HepG2 (cell line): ENCODE measurements around the gene ANKRD44. TPM values are rescaled to one million over a fixed set of nuclear protein-coding genes. Genes with fewer than 3 reads are reported as not detected.

Source experiments
- ATAC-seq: fragments of 200-7000 bp; cut with Tn5 transposase; 3 replicates; pipeline ENCODE4 v1.9.1; 2020; ENCODE audit warnings: mild to moderate bottlenecking, moderate library complexity
- BruUV-seq: library from RNA; stranded (reverse); fragments of 400-500 nt; replicated peaks from 2 replicates; lab custom pipeline; 2021; lab: Mats Ljungman, UMichigan
- CTCF ChIA-PET: fragments of 300-600 bp; formaldehyde crosslinking; extraction: SDS; loops from one replicate; lab custom pipeline; 2021; ENCODE audit warnings: low total read pairs, inconsistent platforms, low intra/inter-chr PET ratio; lab: Yijun Ruan, JAX
- POLR2A ChIA-PET: fragments of 350-600 bp; sonication (Branson Sonifier 250); formaldehyde crosslinking; loops from one replicate; lab custom pipeline; 2020; ENCODE audit warnings: antibody characterized with exemption, inconsistent platforms; lab: Yijun Ruan, JAX
- DNase-seq: peaks from one replicate; pipeline ENCODE4 v3.0.0-alpha.2; 2015; ENCODE audit warnings: low spot score
- FAIRE-seq: peaks from 3 replicates; lab custom pipeline; 2011; peaks lifted over from hg19 to GRCh38; lab: Jason Lieb, UNC
- H2AFZ ChIP-seq: one replicate; pipeline ENCODE4 v1.6.1; 2011; ENCODE audit warnings: low read length, inconsistent platforms
- H3K27ac ChIP-seq: fragments of 300-600 bp; 3 replicates; pipeline ENCODE4 v1.8.0; 2011; ENCODE audit warnings: mixed run types, mild to moderate bottlenecking, mixed read lengths, low read length, inconsistent platforms; ENCODE audit not compliant: insufficient read depth; ENCODE audit errors: extremely low read length
- H3K27me3 ChIP-seq, 2 experiments: fragments of 200-600 bp in 1 of 2; 2 replicates in 1 of 2; 3 replicates in 1 of 2; pipeline versions ENCODE4 v1.6.0 to v1.8.0; 2011; ENCODE audit warnings: low read length in 2 of 2, mild to moderate bottlenecking in 2 of 2, moderate library complexity in 2 of 2, inconsistent platforms in 1 of 2; ENCODE audit not compliant: insufficient read depth in 2 of 2, control insufficient read depth in 1 of 2
- H3K36me3 ChIP-seq, 2 experiments: fragments of 200-600 bp in 1 of 2; replicated peaks in 1 of 2; 2 replicates in 1 of 2; 3 replicates in 1 of 2; pipeline versions ENCODE4 v1.5.1 to v1.8.0; 2011; ENCODE audit warnings: low read length in 2 of 2, inconsistent platforms in 1 of 2; ENCODE audit not compliant: insufficient read depth in 2 of 2, control insufficient read depth in 1 of 2
- H3K4me1 ChIP-seq: 2 replicates; pipeline ENCODE4 v1.5.1; 2012; ENCODE audit warnings: low read length, inconsistent platforms; ENCODE audit not compliant: insufficient read depth
- H3K4me2 ChIP-seq: 2 replicates; pipeline ENCODE4 v1.6.0; 2011; ENCODE audit warnings: low read depth, low read length, inconsistent platforms
- H3K4me3 ChIP-seq, 3 experiments: fragments of 200-600 bp in 1 of 3; sonication (generic), shearing (Covaris generic) in 1 of 3; replicated peaks in 1 of 3; 2 replicates each; pipeline ENCODE4 v1.5.1; 2011 to 2016; ENCODE audit warnings: low read length in 3 of 3, inconsistent platforms in 2 of 3, low read depth in 2 of 3, mild to moderate bottlenecking in 2 of 3, control low read depth in 1 of 3, mixed read lengths in 1 of 3; ENCODE audit not compliant: insufficient read depth in 1 of 3
- H3K79me2 ChIP-seq: one replicate; pipeline ENCODE4 v1.6.1; 2011; ENCODE audit warnings: low read length, inconsistent platforms; ENCODE audit not compliant: insufficient read depth
- H3K9ac ChIP-seq: 2 replicates; pipeline ENCODE4 v1.6.0; 2011; ENCODE audit warnings: mild to moderate bottlenecking, low read depth, low read length, inconsistent platforms; ENCODE audit not compliant: insufficient read depth
- H3K9me3 ChIP-seq: 2 replicates; pipeline ENCODE4 v1.5.1; 2012; ENCODE audit warnings: mild to moderate bottlenecking, low read length
- H4K20me1 ChIP-seq: 2 replicates; pipeline ENCODE4 v1.6.0; 2011; ENCODE audit warnings: inconsistent platforms, mild to moderate bottlenecking, low read length, moderate library complexity; ENCODE audit not compliant: insufficient read depth
- ATF7-NPFF ChIP-seq: sonication (generic); formaldehyde crosslinking; IDR thresholded peaks from 2 replicates; pipeline ENCODE4 v1.8.1; 2023; ENCODE audit warnings: mild to moderate bottlenecking, low read depth, missing genetic modification reagents, moderate library complexity
- MXD4 ChIP-seq: IDR thresholded peaks from 2 replicates; pipeline ENCODE4 v1.6.1; 2016; ENCODE audit warnings: mild to moderate bottlenecking, missing biosample characterization, missing genetic modification reagents
- NFIB ChIP-seq: sonication (generic); formaldehyde crosslinking; IDR thresholded peaks from 2 replicates; pipeline ENCODE4 v1.9.0; 2021; ENCODE audit warnings: missing genetic modification reagents, mild to moderate bottlenecking, borderline replicate concordance
- NR2F6 ChIP-seq, 2 experiments: IDR thresholded peaks; 2 replicates each; pipeline ENCODE4 v1.6.1; 2016; ENCODE audit warnings: antibody characterized with exemption in 1 of 2, mild to moderate bottlenecking in 1 of 2
- PPARG ChIP-seq: conservative IDR thresholded peaks from 2 replicates; pipeline ENCODE4 v1.6.1; 2016; ENCODE audit warnings: missing biosample characterization, missing genetic modification reagents
- SAFB2 ChIP-seq: sonication (generic); formaldehyde crosslinking; IDR thresholded peaks from 2 replicates; pipeline ENCODE4 v1.5.1; 2020; ENCODE audit warnings: missing genetic modification reagents, low read depth, mild to moderate bottlenecking, borderline replicate concordance
- SOX13 ChIP-seq, 3 experiments: fragments of 450-650 bp in 1 of 3; sonication (generic) in 1 of 3; formaldehyde crosslinking in 1 of 3; IDR thresholded peaks in 2 of 3; conservative IDR thresholded peaks in 1 of 3; 2 replicates each; pipeline versions ENCODE4 v1.5.0 to v1.6.1; 2016 to 2020; ENCODE audit warnings: antibody characterized with exemption in 1 of 3, mild to moderate bottlenecking in 1 of 3, missing compliant biosample characterization in 1 of 3, missing genetic modification reagents in 1 of 3, moderate library complexity in 1 of 3
- SP5 ChIP-seq: IDR thresholded peaks from 2 replicates; pipeline ENCODE4 v1.6.1; 2016; ENCODE audit warnings: low read depth, borderline replicate concordance
- ZFY ChIP-seq: sonication (generic); formaldehyde crosslinking; IDR thresholded peaks from 2 replicates; pipeline ENCODE4 v1.4.0; 2020; ENCODE audit warnings: missing genetic modification reagents
- ZKSCAN8 ChIP-seq: IDR thresholded peaks from 2 replicates; pipeline ENCODE4 v1.6.1; 2016; ENCODE audit warnings: borderline replicate concordance, missing genetic modification reagents, missing compliant biosample characterization
- ZNF136 ChIP-seq: sonication (generic); formaldehyde crosslinking; IDR thresholded peaks from 2 replicates; pipeline ENCODE4 v1.8.1; 2022; ENCODE audit warnings: low read depth, mild to moderate bottlenecking, moderate library complexity, missing genetic modification reagents
- ZNF3 ChIP-seq: IDR thresholded peaks from 2 replicates; pipeline ENCODE4 v1.7.0; 2017; ENCODE audit warnings: inconsistent platforms
- ZNF441 ChIP-seq: sonication (generic); formaldehyde crosslinking; IDR thresholded peaks from 2 replicates; pipeline ENCODE4 v1.7.0; 2021; ENCODE audit warnings: missing genetic modification reagents, borderline replicate concordance
- ZNF567 ChIP-seq: sonication (generic); formaldehyde crosslinking; IDR thresholded peaks from 2 replicates; pipeline ENCODE4 v1.8.1; 2023; ENCODE audit warnings: mild to moderate bottlenecking, missing genetic modification reagents, borderline replicate concordance
- ZNF672 ChIP-seq: sonication (generic); formaldehyde crosslinking; IDR thresholded peaks from 2 replicates; pipeline ENCODE4 v1.8.1; 2022; ENCODE audit warnings: missing genetic modification reagents
- WGBS: methylation state at CpG from one replicate; pipeline ENCODE4 v1.1.6; 2017; ENCODE audit warnings: low lambda C conversion rate; 5-methylcytosine and 5-hydroxymethylcytosine counted together
- in situ Hi-C: cut with HindIII; loops from 2 replicates; pipeline ENCODE4 v1.10.0; 2017; ENCODE audit warnings: low pct_unique_long_range_greater_than_20kb; ENCODE audit not compliant: extremely low pct_ligation_motif_present
- intact Hi-C: fragments of 100-400 bp; cut with micrococcal nuclease; formaldehyde crosslinking; loops from one replicate; pipeline ENCODE4 v1.10.0; 2022; ENCODE audit not compliant: unreplicated experiment
- polyA plus RNA-seq, 8 experiments: library from polyadenylated mRNA; depleted of rRNA in 3 of 8; stranded (reverse) in 7 of 8; unstranded in 1 of 8; fragments of >200 nt; fragmentation: Illumina TruSeq in 4 of 8; extraction: Trizol in 4 of 8; gene quantifications; 2 replicates each; pipeline versions ENCODE4 v1.2.1 to v1.2.3, GENCODE V29; 2011 to 2016; ENCODE audit warnings: low read depth in 4 of 8, missing spikeins in 1 of 8, mixed read lengths in 1 of 8; ENCODE audit not compliant: insufficient read depth in 1 of 8
- total RNA-seq, 5 experiments: library from RNA; depleted of rRNA; stranded (reverse); fragments of >200 nt; fragmentation: Illumina TruSeq; extraction: Trizol; gene quantifications; 2 replicates each; pipeline ENCODE4 v1.2.3, GENCODE V29; 2016; ENCODE audit warnings: low read depth in 1 of 5
- TF ChIP-seq, protein P1 (sequence below), 2 experiments: sonication (generic) in 1 of 2; formaldehyde crosslinking in 1 of 2; IDR thresholded peaks; 2 replicates each; pipeline versions ENCODE4 v1.6.1 to v1.9.0; 2014 to 2022; ENCODE audit warnings: antibody characterized with exemption in 1 of 2, borderline replicate concordance in 1 of 2, inconsistent platforms in 1 of 2, low read depth in 1 of 2, missing genetic modification reagents in 1 of 2

ANKRD44 gene
- total and polyA plus RNA-seq, 2 of the 13 experiments (the other 11 are each of a cell fraction or from before 2014, with no cell fraction given), result 0.04 to 0.11 TPM

DNA sequence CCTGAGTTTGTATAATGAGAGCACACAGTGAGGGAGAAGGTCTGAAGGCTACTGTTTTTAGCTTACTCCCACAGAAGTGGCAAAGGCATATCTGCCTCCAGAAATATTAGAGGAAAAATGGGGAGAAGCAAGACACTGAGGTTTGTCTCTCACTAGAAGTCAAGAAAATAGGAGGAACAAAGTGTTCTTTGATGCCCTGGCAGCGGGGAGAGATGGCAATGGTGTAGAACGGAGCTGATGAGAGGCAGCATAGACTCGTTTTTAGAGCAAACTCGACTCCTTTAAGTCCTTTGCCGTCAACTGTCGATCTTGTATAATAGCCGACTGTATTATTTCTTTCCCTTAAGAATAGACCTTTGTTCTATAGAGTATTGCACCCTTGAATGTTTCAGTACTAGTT lies 73.8 kb downstream of the ANKRD44 start:
- TF ChIP-seq MXD4 (no peak), SP5 (CRISPR knock-in tag) (no peak), SAFB2 (CRISPR knock-in tag) (no peak), ZNF567 (no peak), NFIB (no peak), NR2F6 (IDR thresholded peaks at IDR 0.05) (no peak), NR2F6 (CRISPR knock-in tag; IDR thresholded peaks at IDR 0.05) (no peak), PPARG (CRISPR knock-in tag) (no peak), ZKSCAN8 (CRISPR knock-in tag) (no peak), ATF7-NPFF (CRISPR knock-in tag) (no peak), ZFY (CRISPR knock-in tag) (no peak), SOX13 (IDR thresholded peaks at IDR 0.05) (no peak), SOX13 (CRISPR knock-in tag; conservative IDR thresholded peaks at IDR 0.05 in 1 of 2, IDR thresholded peaks at IDR 0.05 in 1 of 2) (no peak), ZNF672 (CRISPR knock-in tag) (no peak), ZNF3 (CRISPR knock-in tag) (no peak), ZNF441 (no peak), ZNF136 (no peak)
- TF ChIP-seq, protein P1, sequence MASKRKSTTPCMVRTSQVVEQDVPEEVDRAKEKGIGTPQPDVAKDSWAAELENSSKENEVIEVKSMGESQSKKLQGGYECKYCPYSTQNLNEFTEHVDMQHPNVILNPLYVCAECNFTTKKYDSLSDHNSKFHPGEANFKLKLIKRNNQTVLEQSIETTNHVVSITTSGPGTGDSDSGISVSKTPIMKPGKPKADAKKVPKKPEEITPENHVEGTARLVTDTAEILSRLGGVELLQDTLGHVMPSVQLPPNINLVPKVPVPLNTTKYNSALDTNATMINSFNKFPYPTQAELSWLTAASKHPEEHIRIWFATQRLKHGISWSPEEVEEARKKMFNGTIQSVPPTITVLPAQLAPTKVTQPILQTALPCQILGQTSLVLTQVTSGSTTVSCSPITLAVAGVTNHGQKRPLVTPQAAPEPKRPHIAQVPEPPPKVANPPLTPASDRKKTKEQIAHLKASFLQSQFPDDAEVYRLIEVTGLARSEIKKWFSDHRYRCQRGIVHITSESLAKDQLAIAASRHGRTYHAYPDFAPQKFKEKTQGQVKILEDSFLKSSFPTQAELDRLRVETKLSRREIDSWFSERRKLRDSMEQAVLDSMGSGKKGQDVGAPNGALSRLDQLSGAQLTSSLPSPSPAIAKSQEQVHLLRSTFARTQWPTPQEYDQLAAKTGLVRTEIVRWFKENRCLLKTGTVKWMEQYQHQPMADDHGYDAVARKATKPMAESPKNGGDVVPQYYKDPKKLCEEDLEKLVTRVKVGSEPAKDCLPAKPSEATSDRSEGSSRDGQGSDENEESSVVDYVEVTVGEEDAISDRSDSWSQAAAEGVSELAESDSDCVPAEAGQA (IDR thresholded peaks at IDR 0.05; ENCODE audit: low read depth), result no peak
- TF ChIP-seq, protein P1 (CRISPR knock-in tag; IDR thresholded peaks at IDR 0.05; ENCODE audit: borderline replicate concordance), result no peak
- TF ChIP-seq, all 625 proteins: peak for 0
- Histone ChIP-seq H3K27ac (no peak overlapping the region), H3K4me1 (no peaks in the 10 kb centered on the region), H3K4me3 (no peak overlapping the region), H3K79me2 (no peaks in the 10 kb centered on the region), H3K9me3 (no peaks in the 10 kb centered on the region), H3K4me2 (no peak overlapping the region), H3K9ac (no peak overlapping the region), H3K27me3 (peaks cover 0 to 9% of the 10 kb centered on the region in 2 experiments; a peak in 3 of 5 replicates), H3K36me3 (no peaks in the 10 kb centered on the region), H2AFZ (no peak overlapping the region), H4K20me1 (no peaks in the 10 kb centered on the region)
- POLR2A ChIA-PET, result no interaction called here
- intact Hi-C loops, result no loop called here
- in situ Hi-C loops, result no loop called here
- CTCF ChIA-PET, result no interaction called here
- ATAC-seq (no peak), DNase-seq (no peak), FAIRE-seq (no peak)
- BruUV-seq, result no TSS peak
- WGBS, result 17% methylated on average over 7 of the region's 7 CpGs
